Body of pancreas (tissue), 4 donors: ENCODE measurements around the gene GRID1. TPM values are rescaled to one million over a fixed set of nuclear protein-coding genes. Genes with fewer than 3 reads are reported as not detected.

Source experiments
- ATAC-seq: fragments of 150-250 bp; one replicate; pipeline ENCODE4 v1.9.1; 2016
- DNase-seq, 4 donors: peaks; one replicate each; pipeline ENCODE4 v3.0.0-alpha.2; 2019
- H3K27ac ChIP-seq, 4 donors: fragments of 200-600 bp; sonication (generic); 1 replicate in 3 of 4; 2 replicates in 1 of 4; pipeline versions ENCODE4 v1.5.1 to v1.6.1; 2016 to 2019; ENCODE audit warnings: mild to moderate bottlenecking in 1 of 4, mixed read lengths in 1 of 4, moderate library complexity in 1 of 4
- H3K27me3 ChIP-seq, 2 donors: fragments of 200-600 bp; sonication (generic); one replicate each; pipeline ENCODE4 v1.6.0; 2016; ENCODE audit warnings: mild to moderate bottlenecking in 1 of 2
- H3K36me3 ChIP-seq, 2 donors: fragments of 200-600 bp; sonication (generic); replicated peaks in 1 of 2; 2 replicates each; pipeline ENCODE4 v1.5.1; 2016; ENCODE audit warnings: low read depth in 2 of 2; ENCODE audit not compliant: insufficient read depth in 1 of 2
- H3K4me1 ChIP-seq: fragments of 200-600 bp; sonication (generic); one replicate; pipeline ENCODE4 v1.6.0; 2016
- H3K4me3 ChIP-seq, 2 donors: fragments of 200-600 bp; sonication (generic); 1 replicate in 1 of 2; 2 replicates in 1 of 2; pipeline ENCODE4 v1.5.1; 2016 to 2019
- H3K9me3 ChIP-seq, 3 donors: fragments of 200-600 bp; sonication (generic); 1 replicate in 2 of 3; 2 replicates in 1 of 3; pipeline ENCODE4 v1.5.1; 2016
- CTCF ChIP-seq, 7 experiments: fragments of 450-650 bp in 4 of 7; fragments of 200-600 bp in 3 of 7; sonication (generic) in 3 of 7; IDR thresholded peaks; one replicate each; pipeline ENCODE4 v1.5.1; 2016 to 2019; ENCODE audit warnings: antibody characterized with exemption in 7 of 7
- POLR2A ChIP-seq, 3 donors: fragments of 450-650 bp; IDR thresholded peaks; one replicate each; pipeline ENCODE4 v1.6.1; 2016; ENCODE audit warnings: antibody characterized with exemption in 3 of 3, mild to moderate bottlenecking in 2 of 3
- WGBS, 2 donors: methylation state at CpG; one replicate each; pipeline ENCODE4 v1.1.5; 2017; 5-methylcytosine and 5-hydroxymethylcytosine counted together
- intact Hi-C: fragments of 100-400 bp; cut with DNase I; formaldehyde crosslinking; loops from one replicate; pipeline ENCODE4 v1.15.1; 2023
- total RNA-seq, 2 donors: library from RNA; depleted of rRNA; stranded (reverse); fragments of >200 nt; gene quantifications; one replicate each; pipeline ENCODE4 v1.1.0, GENCODE V29; 2016

The GRID1 gene
- total RNA-seq, 2 donors from 2014 or later = 1.0 to 1.6 TPM

- ATAC-seq = no peak
- no peaks in the 10 kb centered on the region for H3K9me3 ChIP-seq
- H3K27ac ChIP-seq = no peak overlapping the region
- intact Hi-C loops = no loop called here
- TF ChIP-seq CTCF (IDR thresholded peaks at IDR 0.05) = no peak
- WGBS, 2 donors = 77 to 80% methylated on average over 11 to 12 of the region's 12 CpGs
- no peaks in the 10 kb centered on the region for H3K27me3 ChIP-seq
- DNase-seq = peak in 1 of 4 donors; percentile 4
- no peaks in the 10 kb centered on the region for H3K36me3 ChIP-seq
- no peak overlapping the region for H3K4me3 ChIP-seq
- no peaks in the 10 kb centered on the region for H3K4me1 ChIP-seq
These were observed 27.2 kb downstream of the GRID1 start for GRCh38 chr10:86339226-86339865.

- TF ChIP-seq CTCF (IDR thresholded peaks at IDR 0.05) = no peak
- no peak for TF ChIP-seq POLR2A (IDR thresholded peaks at IDR 0.05)
- Histone ChIP-seq H3K4me1 (no peaks in the 10 kb centered on the region), H3K27me3 (no peaks in the 10 kb centered on the region), H3K4me3 (no peak overlapping the region), H3K9me3 (no peaks in the 10 kb centered on the region), H3K27ac (no peak overlapping the region), H3K36me3 (no peaks in the 10 kb centered on the region)
- no peak for ATAC-seq
- 75 to 78% methylated on average over 6 to 10 of the region's 13 CpGs for WGBS, 2 donors
- peak in 1 of 4 donors; percentile 5 for DNase-seq
- intact Hi-C loops = no loop called here
These were observed 29.4 kb downstream of the GRID1 start for GRCh38 chr10:86337121-86337601.

GRCh38 chr10:86336341-86336740 lies 30.3 kb downstream of the GRID1 start:
- no peaks in the 10 kb centered on the region for H3K4me1 ChIP-seq
- intact Hi-C loops = no loop called here
- H3K4me3 ChIP-seq = no peak overlapping the region
- no peak for TF ChIP-seq POLR2A (IDR thresholded peaks at IDR 0.05)
- no peak for TF ChIP-seq CTCF (IDR thresholded peaks at IDR 0.05)
- H3K36me3 ChIP-seq = no peaks in the 10 kb centered on the region
- H3K27ac ChIP-seq = no peak overlapping the region
- 76 to 78% methylated on average over 10 of the region's 10 CpGs for WGBS, 2 donors
- no peaks in the 10 kb centered on the region for H3K27me3 ChIP-seq
- peak in 1 of 4 donors; percentile 4 for DNase-seq
- no peaks in the 10 kb centered on the region for H3K9me3 ChIP-seq
- ATAC-seq = no peak

- WGBS, 2 donors = 80 to 90% methylated on average over 1 of the region's 1 CpG
- no peaks in the 10 kb centered on the region for H3K9me3 ChIP-seq
These were observed 30.8 kb downstream of the GRID1 start for GRCh38 chr10:86335831-86336230.

More at GRCh38 chr10:86335831-86336230, 30.8 kb downstream of the GRID1 start:
- no peak overlapping the region for H3K27ac ChIP-seq
- TF ChIP-seq POLR2A (IDR thresholded peaks at IDR 0.05) (no peak), CTCF (IDR thresholded peaks at IDR 0.05) (no peak)
- intact Hi-C loops = no loop called here
- H3K4me3 ChIP-seq = no peak overlapping the region
- H3K36me3 ChIP-seq = no peaks in the 10 kb centered on the region
- no peaks in the 10 kb centered on the region for H3K4me1 ChIP-seq
- DNase-seq (peak in 1 of 4 donors; percentile 8), ATAC-seq (no peak)
- no peaks in the 10 kb centered on the region for H3K27me3 ChIP-seq
